Muscle layer of duodenum (tissue), 2 donors: Measurements from ENCODE around the gene RIMBP2.

Experiments used
- H3K27ac ChIP-seq: one replicate; pipeline ENCODE4 v1.7.0; 2013; ENCODE audit warnings: mild to moderate bottlenecking, low read length
- H3K27me3 ChIP-seq: one replicate; pipeline ENCODE4 v1.7.0; 2013; ENCODE audit warnings: low read depth, mild to moderate bottlenecking, control low read depth, low read length
- H3K36me3 ChIP-seq, 2 donors: one replicate each; pipeline ENCODE4 v1.7.0; 2013; ENCODE audit warnings: low read length in 2 of 2, control low read depth in 1 of 2, mild to moderate bottlenecking in 1 of 2; ENCODE audit not compliant: insufficient read depth in 2 of 2, control insufficient read depth in 1 of 2
- H3K4me1 ChIP-seq, 2 donors: one replicate each; pipeline ENCODE4 v1.7.0; 2013; ENCODE audit warnings: low read length in 2 of 2, mild to moderate bottlenecking in 2 of 2, control low read depth in 1 of 2, moderate library complexity in 1 of 2; ENCODE audit not compliant: insufficient read depth in 2 of 2, control insufficient read depth in 1 of 2
- H3K4me3 ChIP-seq, 2 donors: one replicate each; pipeline ENCODE4 v1.7.0; 2013; ENCODE audit warnings: low read length in 2 of 2, low read depth in 1 of 2, mild to moderate bottlenecking in 1 of 2
- H3K9me3 ChIP-seq, 2 donors: one replicate each; pipeline ENCODE4 v1.7.0; 2013; ENCODE audit warnings: low read length in 2 of 2, control low read depth in 1 of 2, mild to moderate bottlenecking in 1 of 2; ENCODE audit not compliant: control insufficient read depth in 1 of 2
- donor health status: healthy.

RIMBP2 gene

DNA sequence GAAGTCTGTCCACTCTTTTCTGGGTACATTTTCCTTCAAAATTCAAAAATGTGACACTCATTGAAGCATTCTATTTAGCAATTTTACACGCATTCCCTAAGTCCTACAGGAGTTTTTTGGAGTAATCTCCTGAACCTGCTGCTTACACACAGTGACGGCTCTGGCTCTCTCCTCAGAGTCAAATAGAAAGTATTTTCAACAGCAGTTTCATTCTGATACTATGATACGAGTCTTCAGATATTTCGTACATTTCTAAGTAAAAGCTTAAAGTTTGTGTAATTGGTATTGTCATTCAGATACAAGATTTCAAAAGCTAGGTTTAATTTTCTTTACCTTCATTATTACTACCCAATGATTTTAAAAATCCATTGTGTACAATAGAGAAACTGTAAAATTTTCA lies 342.0 kb downstream of the RIMBP2 start:
- Histone ChIP-seq H3K27me3 (no peaks in the 10 kb centered on the region), H3K36me3 (no peaks in the 10 kb centered on the region), H3K4me1 (no peaks in the 10 kb centered on the region), H3K4me3 (no peak overlapping the region), H3K9me3 (no peaks in the 10 kb centered on the region), H3K27ac (no peak overlapping the region)

DNA sequence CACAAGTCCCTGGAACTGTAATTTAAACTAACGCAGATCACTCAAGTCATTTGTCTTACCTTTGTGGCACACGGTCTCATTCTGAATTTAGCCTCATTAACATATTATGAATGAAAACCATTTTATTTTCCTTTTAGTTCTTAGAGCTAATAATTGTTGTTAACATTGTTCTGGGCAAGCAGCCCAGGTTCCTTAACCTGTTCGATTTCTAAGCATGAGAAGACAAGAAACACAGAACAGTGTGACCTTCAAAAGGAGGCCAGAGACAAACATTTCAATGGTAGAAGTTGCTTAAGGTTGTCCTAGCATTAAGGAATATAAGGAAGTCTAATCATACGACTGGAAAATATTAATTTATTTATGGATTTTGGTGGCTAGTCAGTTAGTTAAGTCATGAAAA lies 343.2 kb downstream of the RIMBP2 start:
- no peak overlapping the region for H3K27ac ChIP-seq
- H3K4me1 ChIP-seq, result no peaks in the 10 kb centered on the region
- H3K4me3 ChIP-seq, result no peak overlapping the region
- no peaks in the 10 kb centered on the region for H3K36me3 ChIP-seq
- no peaks in the 10 kb centered on the region for H3K27me3 ChIP-seq
- H3K9me3 ChIP-seq, result no peaks in the 10 kb centered on the region

DNA sequence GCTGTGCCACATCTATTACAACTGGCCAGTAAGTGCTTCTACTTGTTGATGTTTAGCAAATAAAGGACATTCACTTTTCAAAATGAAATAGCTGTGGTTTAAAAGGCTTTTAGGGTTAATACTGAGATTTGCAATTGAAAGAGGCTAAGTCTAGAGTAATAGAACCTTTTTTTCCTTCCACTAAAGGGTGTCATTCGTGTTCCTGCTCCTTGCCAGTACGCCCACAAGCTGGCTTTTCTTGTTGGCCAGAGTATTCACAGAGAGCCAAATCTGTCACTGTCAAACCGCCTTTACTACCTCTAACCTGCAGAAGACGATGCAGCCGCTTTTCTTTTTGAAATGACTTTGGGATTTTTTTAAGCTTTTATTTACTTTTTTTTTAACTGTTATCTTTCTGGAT lies 344.8 kb downstream of the RIMBP2 start:
- H3K27ac ChIP-seq, result no peak overlapping the region
- no peaks in the 10 kb centered on the region for H3K9me3 ChIP-seq
- H3K27me3 ChIP-seq, result no peaks in the 10 kb centered on the region
- no peaks in the 10 kb centered on the region for H3K36me3 ChIP-seq
- H3K4me1 ChIP-seq, result no peaks in the 10 kb centered on the region
- no peak overlapping the region for H3K4me3 ChIP-seq

DNA sequence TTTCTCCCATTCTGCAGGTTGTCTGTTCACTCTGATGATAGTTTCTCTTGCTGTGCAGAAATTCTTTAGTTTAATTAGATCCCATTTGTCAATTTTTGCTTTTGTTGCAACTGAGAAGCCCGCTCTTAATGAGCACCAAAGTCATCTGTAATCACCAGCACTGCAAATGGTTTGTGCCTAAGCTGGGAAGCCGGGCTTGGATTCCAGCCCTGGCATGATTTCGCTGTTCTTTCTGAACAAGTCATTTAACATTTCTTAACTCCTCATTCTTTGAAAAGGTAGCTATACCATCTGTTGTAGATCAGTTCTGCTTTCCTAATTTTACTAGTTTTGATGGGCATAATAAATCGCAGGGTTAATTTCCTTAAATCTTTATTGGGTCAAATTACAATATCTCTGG lies 346.3 kb downstream of the RIMBP2 start:
- no peaks in the 10 kb centered on the region for H3K36me3 ChIP-seq
- H3K9me3 ChIP-seq, result no peaks in the 10 kb centered on the region
- H3K4me3 ChIP-seq, result no peak overlapping the region
- H3K27me3 ChIP-seq, result no peaks in the 10 kb centered on the region
- H3K4me1 ChIP-seq, result no peaks in the 10 kb centered on the region
- no peak overlapping the region for H3K27ac ChIP-seq

- no peak overlapping the region for H3K27ac ChIP-seq
- H3K9me3 ChIP-seq, result no peaks in the 10 kb centered on the region
- no peaks in the 10 kb centered on the region for H3K36me3 ChIP-seq
- no peaks in the 10 kb centered on the region for H3K4me1 ChIP-seq
- H3K4me3 ChIP-seq, result no peak overlapping the region
- H3K27me3 ChIP-seq, result no peaks in the 10 kb centered on the region
These were observed 348.6 kb downstream of the RIMBP2 start for GRCh38 chr12:130367523-130367922.

- H3K27ac ChIP-seq, result no peak overlapping the region
- no peak overlapping the region for H3K4me3 ChIP-seq
- H3K9me3 ChIP-seq, result no peaks in the 10 kb centered on the region
- no peaks in the 10 kb centered on the region for H3K4me1 ChIP-seq
- H3K36me3 ChIP-seq, result no peaks in the 10 kb centered on the region
- no peaks in the 10 kb centered on the region for H3K27me3 ChIP-seq
These were observed 349.1 kb downstream of the RIMBP2 start for GRCh38 chr12:130367003-130367402.

- Histone ChIP-seq H3K27ac (no peak overlapping the region), H3K4me1 (no peaks in the 10 kb centered on the region), H3K9me3 (no peaks in the 10 kb centered on the region), H3K4me3 (no peak overlapping the region), H3K27me3 (no peaks in the 10 kb centered on the region), H3K36me3 (no peaks in the 10 kb centered on the region)
These were observed 349.9 kb downstream of the RIMBP2 start for GRCh38 chr12:130366159-130366558.

- H3K36me3 ChIP-seq, result no peaks in the 10 kb centered on the region
- H3K4me3 ChIP-seq, result no peak overlapping the region
- no peaks in the 10 kb centered on the region for H3K9me3 ChIP-seq
- H3K27ac ChIP-seq, result no peak overlapping the region
- H3K27me3 ChIP-seq, result no peaks in the 10 kb centered on the region
- H3K4me1 ChIP-seq, result no peaks in the 10 kb centered on the region
These were observed 351.5 kb downstream of the RIMBP2 start for GRCh38 chr12:130364578-130364977.

GRCh38 chr12:130362060-130362459 lies 354.0 kb downstream of the RIMBP2 start:
- Histone ChIP-seq H3K4me1 (no peaks in the 10 kb centered on the region), H3K27ac (no peak overlapping the region), H3K4me3 (no peak overlapping the region), H3K27me3 (no peaks in the 10 kb centered on the region), H3K9me3 (no peaks in the 10 kb centered on the region), H3K36me3 (no peaks in the 10 kb centered on the region)

DNA sequence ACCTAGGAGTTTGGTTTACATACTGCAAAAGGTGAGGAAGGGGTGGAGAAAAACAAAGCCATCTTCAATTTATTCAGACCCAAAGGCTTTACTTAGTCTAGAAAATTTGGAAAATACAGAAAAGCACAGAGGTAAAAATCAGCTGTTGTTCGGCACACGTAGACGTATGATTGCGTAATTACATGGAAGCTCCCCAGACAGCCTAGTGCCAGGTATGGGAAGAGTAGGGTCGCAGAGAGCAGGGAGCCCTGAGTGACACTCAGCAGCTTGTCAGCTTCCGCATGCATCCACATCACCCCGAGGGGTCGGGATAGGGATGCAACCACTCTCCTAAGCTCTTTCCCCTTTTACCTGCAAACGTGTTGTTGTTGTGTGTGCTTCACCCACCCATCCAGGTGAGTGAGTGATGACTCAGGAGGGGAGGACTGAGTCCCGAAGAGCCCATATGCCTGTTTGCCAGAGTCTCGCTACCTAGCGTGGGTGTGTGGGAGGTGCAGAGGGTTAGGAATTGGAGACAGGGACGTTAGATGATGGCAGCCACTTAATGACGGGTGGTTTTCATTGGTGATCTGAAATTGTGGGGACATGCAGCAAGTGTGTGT lies 358.3 kb downstream of the RIMBP2 start:
- no peak overlapping the region for H3K27ac ChIP-seq

DNA sequence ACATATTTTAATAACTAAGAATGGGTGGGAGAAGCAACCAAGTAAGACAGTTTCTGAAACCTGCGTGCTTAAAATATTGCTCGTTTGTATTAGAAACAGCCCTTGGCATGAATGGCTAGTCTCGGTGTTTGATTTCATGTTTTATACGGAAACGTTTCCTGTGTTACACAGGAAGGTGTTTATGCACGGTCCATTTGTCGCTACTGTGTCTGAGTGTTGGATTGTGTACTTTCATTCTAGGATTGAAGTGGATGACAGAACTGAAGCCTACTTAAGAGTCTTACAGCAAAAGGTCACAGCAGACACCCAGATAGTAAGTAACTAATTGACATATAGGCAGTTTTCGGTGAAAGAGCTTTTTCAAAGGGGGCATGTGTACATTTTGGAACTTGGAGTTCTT lies 358.9 kb downstream of the RIMBP2 start:
- H3K27ac ChIP-seq, result no peak overlapping the region
- no peak overlapping the region for H3K4me3 ChIP-seq
- H3K27me3 ChIP-seq, result no peaks in the 10 kb centered on the region
- no peaks in the 10 kb centered on the region for H3K9me3 ChIP-seq
- no peaks in the 10 kb centered on the region for H3K36me3 ChIP-seq
- H3K4me1 ChIP-seq, result no peaks in the 10 kb centered on the region

More for the DNA sequence above, 358.3 kb downstream of the RIMBP2 start:
- Histone ChIP-seq H3K27me3 (no peaks in the 10 kb centered on the region), H3K4me3 (no peak overlapping the region), H3K4me1 (no peaks in the 10 kb centered on the region), H3K36me3 (no peaks in the 10 kb centered on the region), H3K9me3 (no peaks in the 10 kb centered on the region)

GRCh38 chr12:130356222-130356621 lies 359.9 kb downstream of the RIMBP2 start:
- Histone ChIP-seq H3K9me3 (no peaks in the 10 kb centered on the region), H3K4me3 (no peak overlapping the region), H3K36me3 (no peaks in the 10 kb centered on the region), H3K27ac (no peak overlapping the region), H3K4me1 (no peaks in the 10 kb centered on the region), H3K27me3 (no peaks in the 10 kb centered on the region)
